GM19023 (cell line): ENCODE results near the gene GJB1.
"Not testable (repeated sequence)": the region's sequence is repeated elsewhere in the genome, so short reads cannot be mapped to it uniquely, and the experiment has no call there.

Experiments
- ATAC-seq: cut with Tn5 transposase; IDR thresholded peaks from one replicate; pipeline ENCODE4 v1.9.1; 2021; ENCODE audit warnings: mild to moderate bottlenecking, moderate library complexity; ENCODE audit not compliant: unreplicated experiment

GJB1 gene

DNA sequence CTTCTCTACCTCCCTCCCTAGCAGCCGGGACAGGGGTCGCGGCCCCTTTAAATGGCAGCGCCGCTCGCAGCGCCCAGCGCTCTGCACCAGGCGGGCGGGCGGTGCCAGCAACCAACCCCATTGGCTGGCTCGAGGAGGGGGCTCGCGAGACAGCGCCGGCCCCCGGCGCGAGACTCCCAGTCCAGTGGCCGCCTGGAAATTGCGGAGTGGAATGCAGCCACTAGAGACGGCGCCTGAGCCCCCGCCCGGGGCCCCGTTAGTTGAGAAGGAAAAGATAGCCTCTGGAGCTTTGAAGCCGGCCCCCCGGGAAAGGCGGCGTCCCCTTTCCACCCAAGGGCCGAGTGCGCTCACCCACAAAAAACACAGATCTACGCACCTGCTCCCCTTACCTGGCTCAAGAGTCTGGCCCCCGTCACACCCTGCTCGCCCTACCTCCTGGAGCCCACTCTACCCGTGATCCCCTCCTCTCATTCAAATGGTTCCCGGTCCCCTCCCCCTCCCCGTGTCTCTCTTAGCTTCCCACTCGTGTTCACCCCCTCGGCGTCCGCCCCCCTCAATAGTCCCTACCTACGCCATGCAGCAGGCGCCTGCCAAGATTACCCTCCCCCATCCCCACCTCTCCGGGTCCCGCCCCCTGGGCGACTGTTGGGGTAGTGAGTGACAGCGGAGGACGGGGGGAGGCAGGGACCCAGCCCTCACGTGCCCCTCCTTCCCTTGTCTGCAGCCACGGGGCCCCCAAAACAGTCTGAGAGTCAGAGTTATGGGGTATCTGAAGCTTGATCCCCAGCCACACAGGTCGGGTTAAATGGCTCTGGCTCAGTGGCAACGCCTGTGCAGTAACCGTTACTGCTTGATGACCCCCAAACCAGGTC is 31.3 kb downstream of the GJB1 start, which contains the start of gene ZMYM3:
Gene ZMYM3, minus strand, starts transcription at position 49 of the 872 bp plus-strand sequence. CDS start 885 bp downstream, outside the sequence.
- peak; percentile 83 for ATAC-seq

DNA sequence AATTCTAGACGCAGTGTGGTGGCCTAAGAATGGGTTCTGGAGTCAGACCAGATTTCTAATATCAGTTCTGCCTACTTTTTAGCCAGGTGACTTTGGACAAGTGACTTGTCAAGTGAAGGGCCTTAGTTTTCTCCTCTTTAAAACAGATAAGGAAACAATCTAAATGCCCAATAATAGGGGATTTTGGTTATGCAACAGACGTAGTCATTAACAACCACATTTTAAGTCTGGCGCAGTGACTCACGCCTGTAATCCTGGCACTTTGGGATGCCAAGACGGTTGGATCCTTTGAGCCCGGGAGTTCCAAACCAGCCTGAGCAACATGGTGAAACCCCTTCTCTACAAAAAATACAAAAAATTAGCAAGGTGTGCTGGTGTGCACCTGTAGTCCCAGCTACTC is 33.0 kb downstream of the GJB1 start:
- no peak for ATAC-seq

DNA sequence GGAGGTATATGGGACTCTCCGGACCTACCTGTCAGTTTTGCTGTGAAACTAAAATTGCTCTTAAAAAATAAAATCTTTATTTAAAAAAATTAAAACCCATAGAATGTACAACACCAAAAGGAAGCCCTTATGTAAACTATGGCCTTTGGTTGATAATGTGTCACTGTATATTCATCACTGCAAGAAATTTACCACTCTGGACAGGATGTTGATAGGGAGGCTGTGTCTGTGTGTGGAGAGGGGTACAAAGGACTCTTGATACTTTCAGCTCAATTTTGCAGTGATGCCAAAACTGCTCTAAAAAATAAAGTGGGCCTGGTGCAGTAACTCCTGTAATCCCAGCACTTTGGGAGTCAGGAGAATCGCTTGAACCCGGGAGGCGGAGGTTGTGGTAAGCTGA is 33.8 kb downstream of the GJB1 start:
- no peak for ATAC-seq

DNA sequence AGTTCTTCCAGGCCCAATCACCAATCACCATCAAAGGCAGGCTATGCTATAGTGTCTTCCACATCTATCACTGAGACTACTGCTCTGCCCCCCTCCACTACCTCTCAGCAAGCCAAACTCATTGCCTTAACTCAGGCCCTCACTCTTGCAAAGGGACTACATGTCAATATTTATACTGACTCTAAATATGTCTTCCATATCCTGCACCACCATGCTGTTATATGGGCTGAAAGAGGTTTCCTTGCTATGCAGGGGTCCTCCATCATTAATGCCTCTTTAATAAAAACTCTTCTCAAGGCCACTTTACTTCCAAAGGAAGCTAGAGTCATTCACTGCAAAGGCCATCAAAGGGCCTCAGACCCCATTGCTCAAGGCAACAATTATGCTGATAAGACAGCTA is 45.6 kb downstream of the GJB1 start:
- not testable (repeated sequence) for ATAC-seq

DNA sequence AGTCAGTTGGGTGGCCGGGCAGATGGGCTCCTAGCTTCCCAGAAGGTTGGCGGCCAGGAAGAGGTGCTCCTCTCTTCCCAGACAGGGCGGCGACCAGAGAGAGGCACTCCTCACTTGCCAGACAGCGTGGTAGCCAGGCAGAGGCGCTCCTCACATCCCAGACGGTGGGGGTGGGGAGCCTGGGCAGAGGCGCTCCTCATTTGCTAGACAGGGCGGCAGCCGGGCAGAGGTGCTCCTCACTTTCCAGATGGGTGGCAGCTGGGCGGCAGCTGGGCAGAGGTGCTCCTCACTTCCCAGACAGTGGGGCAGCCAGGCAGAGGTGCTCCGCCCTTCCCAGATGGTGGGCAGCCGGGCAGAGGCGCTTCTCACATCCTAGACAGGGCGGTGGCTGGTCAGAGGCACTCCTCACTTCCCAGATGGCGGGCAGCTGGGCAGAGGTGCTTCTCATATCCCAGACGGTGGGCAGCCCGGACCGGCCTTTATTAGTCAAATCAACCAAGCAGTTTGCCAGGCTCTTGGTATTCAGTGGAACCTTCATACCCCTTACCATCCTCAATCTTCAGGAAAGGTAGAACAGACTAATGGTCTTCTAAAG is 46.9 kb downstream of the GJB1 start:
- no peak for ATAC-seq

DNA sequence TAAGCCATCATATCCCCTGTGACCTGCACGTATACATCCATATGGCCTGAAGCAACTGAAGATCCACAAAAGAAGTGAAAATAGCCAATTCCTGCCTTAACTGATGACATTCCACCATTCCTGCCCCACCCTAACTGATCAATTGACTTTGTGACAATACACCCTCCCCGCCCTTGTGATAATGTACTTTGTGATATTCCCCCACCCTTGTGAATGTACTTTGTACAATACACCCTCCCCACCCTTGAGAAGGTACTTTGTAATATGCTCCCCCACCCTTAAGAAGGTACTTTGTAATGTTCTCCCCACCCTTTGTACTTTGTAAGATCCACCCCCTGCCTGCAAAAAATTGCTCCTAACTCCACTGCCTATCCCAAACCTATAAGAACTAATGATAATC is 49.3 kb downstream of the GJB1 start:
- not testable (repeated sequence) for ATAC-seq
